ENCODE measurements around the gene TELO2.

GRCh38 chr16:1485847-1486496 lies 7.2 kb upstream of the TELO2 start:
- TF ChIP-seq EZH2 (IDR thresholded peaks at IDR 0.05; ENCODE audit: borderline replicate concordance, low read depth, low read length, severe bottlenecking) (no peak), MAX (IDR thresholded peaks at IDR 0.05; ENCODE audit: insufficient read depth, insufficient read length) (no peak), MYC (IDR thresholded peaks at IDR 0.05; ENCODE audit: low read depth, low read length) (no peak)
- TF ChIP-seq, protein P1, sequence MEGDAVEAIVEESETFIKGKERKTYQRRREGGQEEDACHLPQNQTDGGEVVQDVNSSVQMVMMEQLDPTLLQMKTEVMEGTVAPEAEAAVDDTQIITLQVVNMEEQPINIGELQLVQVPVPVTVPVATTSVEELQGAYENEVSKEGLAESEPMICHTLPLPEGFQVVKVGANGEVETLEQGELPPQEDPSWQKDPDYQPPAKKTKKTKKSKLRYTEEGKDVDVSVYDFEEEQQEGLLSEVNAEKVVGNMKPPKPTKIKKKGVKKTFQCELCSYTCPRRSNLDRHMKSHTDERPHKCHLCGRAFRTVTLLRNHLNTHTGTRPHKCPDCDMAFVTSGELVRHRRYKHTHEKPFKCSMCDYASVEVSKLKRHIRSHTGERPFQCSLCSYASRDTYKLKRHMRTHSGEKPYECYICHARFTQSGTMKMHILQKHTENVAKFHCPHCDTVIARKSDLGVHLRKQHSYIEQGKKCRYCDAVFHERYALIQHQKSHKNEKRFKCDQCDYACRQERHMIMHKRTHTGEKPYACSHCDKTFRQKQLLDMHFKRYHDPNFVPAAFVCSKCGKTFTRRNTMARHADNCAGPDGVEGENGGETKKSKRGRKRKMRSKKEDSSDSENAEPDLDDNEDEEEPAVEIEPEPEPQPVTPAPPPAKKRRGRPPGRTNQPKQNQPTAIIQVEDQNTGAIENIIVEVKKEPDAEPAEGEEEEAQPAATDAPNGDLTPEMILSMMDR (IDR thresholded peaks at IDR 0.05; ENCODE audit: extremely low read depth in 1 of 2, insufficient read depth in 1 of 2, low read depth in 1 of 2, low read length in 2 of 2) = no peak

Measured in endothelial cell of umbilical vein (primary cell).